ENCODE results near the gene MVB12A. TPM values are rescaled to one million over a fixed set of nuclear protein-coding genes. Genes with fewer than 3 reads are reported as not detected.

MVB12A gene
- total and polyA plus RNA-seq, 2 of the 8 experiments (the other 6 are each of a cell fraction or from before 2014, with no cell fraction given) = 37.9 to 76.6 TPM

DNA sequence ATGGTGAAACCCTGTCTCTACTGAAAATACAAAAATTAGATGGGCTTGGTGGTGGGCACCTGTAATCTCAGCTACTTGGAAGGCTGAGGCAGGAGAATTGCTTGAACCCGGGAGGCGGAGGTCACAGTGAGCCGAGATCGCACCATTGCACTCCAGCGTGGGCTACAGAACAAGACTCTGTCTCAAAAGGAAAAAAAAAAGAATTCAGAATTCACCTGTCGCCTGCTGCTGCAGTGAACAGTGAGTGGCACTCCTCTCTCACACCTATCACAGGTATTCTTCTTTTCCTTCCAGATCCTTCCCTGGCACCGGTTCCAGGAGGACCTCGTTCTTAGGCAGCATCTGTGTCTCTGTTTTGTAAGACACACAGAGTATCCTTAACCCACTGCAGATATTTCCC lies 5.8 kb upstream of the MVB12A start:
- peaks cover 0 to 6% (median 0%) of the 10 kb centered on the region in 4 experiments; a peak in 2 of 7 replicates for H3K27me3 ChIP-seq (replicated peaks in 1 of 4; ENCODE audit: control insufficient read depth in 3 of 4, extremely low read depth in 1 of 4, insufficient read depth in 3 of 4, low read length in 3 of 4)
- CTCF ChIA-PET (ENCODE audit: partially characterized antibody) = no interaction called here
- POLR2A ChIA-PET (ENCODE audit: partially characterized antibody) = interaction anchor here (0.9 to 6.1 kb wide), 3 partner anchors 9 to 11 kb away, joined by 4 to 44 read pairs (median 12); partner anchors contain the start of gene BST2

More for the DNA sequence above, 5.8 kb upstream of the MVB12A start:
- H3K36me3 ChIP-seq (ENCODE audit: control insufficient read depth in 2 of 4, insufficient read depth in 4 of 4, low read length in 3 of 4) = peaks cover 0 to 7% (median 0%) of the 10 kb centered on the region in 4 experiments; a peak in 2 of 8 replicates
- no peak overlapping the region for H3K23ac ChIP-seq (ENCODE audit: insufficient read length)
- peak overlapping the region in 1 of 2 experiments; percentile 76; a peak in 1 of 4 replicates for H3K4me2 ChIP-seq (ENCODE audit: insufficient read depth in 1 of 2, low read depth in 2 of 2, low read length in 2 of 2)
- no peaks in the 10 kb centered on the region for H3K79me2 ChIP-seq (ENCODE audit: control insufficient read depth in 1 of 2, insufficient read depth in 2 of 2, low read length in 2 of 2)
- peaks cover 2 to 11% (median 4%) of the 10 kb centered on the region in 4 experiments; a peak in 5 of 7 replicates for H3K4me1 ChIP-seq (replicated peaks in 1 of 4; ENCODE audit: control insufficient read depth in 3 of 4, insufficient read depth in 4 of 4, low read length in 3 of 4)
- no peak overlapping the region for H4K8ac ChIP-seq (ENCODE audit: extremely low read depth, insufficient read depth, low read length)
- H2BK120ac ChIP-seq (replicated peaks; ENCODE audit: low read depth, low read length) = no peak overlapping the region
- no peak overlapping the region for H2BK15ac ChIP-seq (ENCODE audit: low read length)
- DNase-seq (ENCODE audit: low read depth in 1 of 2, low spot score in 2 of 2) (no peak), FAIRE-seq (no peak)
- H3K79me1 ChIP-seq (ENCODE audit: low read depth, low read length) = no peaks in the 10 kb centered on the region
- TF ChIP-seq SP4 (IDR thresholded peaks at IDR 0.05; ENCODE audit: low read length) (no peak), JUND (IDR thresholded peaks at IDR 0.05; ENCODE audit: low read length) (no peak)
- H4K5ac ChIP-seq (ENCODE audit: insufficient read length, low read depth, low read length) = no peak overlapping the region
- no peak overlapping the region for H3K27ac ChIP-seq (ENCODE audit: low read depth, low read length)
- peaks cover under 1% of the 10 kb centered on the region; the same call in 1 of the 2 replicates for H3K23me2 ChIP-seq (ENCODE audit: low read depth, low read length)
- H2AFZ ChIP-seq (ENCODE audit: low read length) = no peak overlapping the region
- H3K56ac ChIP-seq (replicated peaks; ENCODE audit: insufficient read length, low read depth, low read length) = no peak overlapping the region
- H3K4me3 ChIP-seq (ENCODE audit: extremely low read depth in 1 of 4, insufficient read depth in 2 of 4, low read depth in 3 of 4, low read length in 4 of 4) = no peak overlapping the region
- no peak overlapping the region for H3K14ac ChIP-seq (ENCODE audit: insufficient read length)
- no peak overlapping the region for H2AK5ac ChIP-seq (ENCODE audit: low read depth, low read length)
- H3K9ac ChIP-seq (replicated peaks in 1 of 4; ENCODE audit: extremely low read depth in 1 of 4, low read depth in 3 of 4, low read length in 3 of 4) = no peak overlapping the region
- H2BK5ac ChIP-seq (ENCODE audit: low read depth, low read length) = no peak overlapping the region
- H2BK12ac ChIP-seq (ENCODE audit: low read depth, low read length) = peak overlapping the region; percentile 98; the same call in 1 of the 2 replicates
- H2BK20ac ChIP-seq (ENCODE audit: low read length) = no peak overlapping the region
- WGBS, 2 experiments (ENCODE audit: extremely low coverage in 1 of 2, insufficient coverage in 1 of 2, insufficient read length in 1 of 2, insufficient replicate concordance in 2 of 2, low coverage in 1 of 2, low lambda C conversion rate in 2 of 2, missing lambda C conversion rate in 1 of 2) = 93% methylated on average over 8 of the region's 8 CpGs; no CpG with 5 or more reads in 1 of the 2 experiments
- peak overlapping the region; percentile 56; the same call in 1 of the 2 replicates for H3K18ac ChIP-seq (ENCODE audit: extremely low read depth, low read length)
- no peaks in the 10 kb centered on the region for H4K20me1 ChIP-seq (replicated peaks in 1 of 2; ENCODE audit: control insufficient read depth in 1 of 2, insufficient read depth in 2 of 2, low read length in 2 of 2)
- H4K91ac ChIP-seq (replicated peaks; ENCODE audit: insufficient read length, low read length) = no peak overlapping the region
- H3K4ac ChIP-seq (replicated peaks; ENCODE audit: insufficient read length, low read depth, low read length) = no peak overlapping the region
- H3K9me3 ChIP-seq (ENCODE audit: insufficient read depth in 2 of 2, low read depth in 1 of 2, low read length in 1 of 2) = no peaks in the 10 kb centered on the region
